Mucosa of descending colon (tissue), 3 donors: ENCODE measurements around the gene RCN1. TPM values are rescaled to one million over a fixed set of nuclear protein-coding genes. Genes with fewer than 3 reads are reported as not detected.

ENCODE experiments used
- ATAC-seq: fragments of 200-7000 bp; cut with Tn5 transposase; one replicate; pipeline ENCODE4 v1.9.1; 2020; ENCODE audit warnings: mild to moderate bottlenecking, moderate library complexity
- DNase-seq, 3 donors: peaks; one replicate each; pipeline ENCODE4 v3.0.0-alpha.2; 2020
- H3K36me3 ChIP-seq: fragments of 200-600 bp; one replicate; pipeline ENCODE4 v1.8.0; 2021; ENCODE audit warnings: low read depth, mild to moderate bottlenecking
- H3K4me1 ChIP-seq: fragments of 200-600 bp; one replicate; pipeline ENCODE4 v1.8.0; 2021; ENCODE audit warnings: low read depth, mild to moderate bottlenecking
- H3K4me3 ChIP-seq: fragments of 200-600 bp; one replicate; pipeline ENCODE4 v1.8.0; 2021; ENCODE audit warnings: mild to moderate bottlenecking
- H3K9me3 ChIP-seq: fragments of 200-600 bp; one replicate; pipeline ENCODE4 v1.8.0; 2021; ENCODE audit warnings: mild to moderate bottlenecking
- intact Hi-C, 2 donors: fragments of 100-400 bp; cut with DNase I in 1 of 2; cut with micrococcal nuclease in 1 of 2; formaldehyde crosslinking; loops; one replicate each; pipeline versions ENCODE4 v1.11.0 to v1.11.1; 2022; cut with DNase I, micrococcal nuclease
- total RNA-seq, 3 donors: library from RNA; stranded (reverse); fragmentation: NEBNext Ultra II Directional in 2 of 3; extraction: Animal tissue kit (Norgen Biotek cat#: 25700) in 2 of 3; gene quantifications; one replicate each; pipeline versions ENCODE4 v1.2.1 to v1.2.4, GENCODE V29; 2021 to 2023
- TF ChIP-seq, protein P1 (sequence below): fragments of 200-600 bp; IDR thresholded peaks from one replicate; pipeline ENCODE4 v1.8.0; 2022; ENCODE audit warnings: antibody characterized with exemption, mild to moderate bottlenecking
- donor health status: DM: no; HTN: no; CAD: no; lungs with moderate emphysema.
- donor health status: DM: no; HTN: no; CAD: no.
- donor health status: DM: no; HTN: yes; CAD: no.

The RCN1 gene
- total RNA-seq, 3 donors from 2014 or later = 34.2 to 46.4 (median 40.1) TPM

DNA sequence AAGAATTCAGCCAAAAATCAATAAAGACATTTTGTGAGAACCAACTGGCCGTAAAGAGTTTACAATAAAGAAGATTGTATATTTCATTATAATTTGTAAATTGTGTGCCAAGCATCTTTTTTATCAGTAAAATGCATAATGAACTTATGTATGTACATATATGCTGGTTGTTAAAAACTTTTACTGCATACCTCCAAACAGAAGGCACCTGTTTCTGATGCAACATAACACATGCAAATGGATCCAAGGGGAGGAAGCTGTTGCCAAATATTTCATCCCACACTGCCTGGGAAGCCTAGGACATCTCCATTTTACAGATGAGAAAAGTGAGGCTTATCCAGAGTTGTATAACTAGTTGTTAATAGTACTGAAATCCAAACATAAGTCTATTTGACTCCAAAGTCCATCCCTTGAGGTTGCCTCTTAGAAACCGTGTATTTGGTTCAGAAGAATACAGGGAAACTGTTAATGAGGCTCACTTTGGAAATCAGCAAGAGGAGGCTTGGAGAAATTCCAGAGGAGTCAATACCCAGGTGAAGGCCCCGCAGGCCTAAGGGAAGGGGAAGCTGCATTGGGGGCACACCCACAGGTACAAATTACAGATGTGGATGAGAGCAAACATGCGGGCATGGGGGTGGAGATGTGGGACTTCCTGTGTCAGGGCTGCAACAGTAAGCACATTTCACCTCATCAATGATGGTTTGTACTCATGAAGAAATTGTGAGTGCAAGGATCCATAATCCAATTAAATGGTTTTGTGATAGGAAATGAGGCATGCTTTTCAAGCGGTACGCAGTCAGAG is 51.1 kb downstream of the RCN1 start:
- intact Hi-C loops = no loop called here
- peak in 1 of 3 donors; percentile 8 for DNase-seq

DNA sequence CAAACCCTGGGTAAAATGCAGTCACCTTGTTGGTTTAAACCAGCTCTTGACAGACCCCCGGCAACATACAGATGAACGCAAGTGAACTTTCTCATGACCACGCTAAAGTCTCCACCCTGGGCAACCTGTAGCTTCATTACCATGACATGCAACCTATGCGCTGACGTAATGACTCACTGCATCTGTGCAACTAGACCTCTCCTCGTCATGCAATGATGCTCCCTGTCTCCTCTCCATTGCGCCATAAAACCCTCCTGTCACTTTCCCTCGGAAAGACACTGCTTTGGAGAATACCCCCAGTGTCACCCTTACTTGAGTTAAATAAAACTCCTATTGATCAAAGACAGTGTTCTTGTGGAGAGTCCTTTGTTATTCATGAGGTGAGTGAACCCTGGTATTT is 52.5 kb downstream of the RCN1 start:
- DNase-seq (no peak), ATAC-seq (no peak)
- peaks cover 3% of the 10 kb centered on the region for H3K4me1 ChIP-seq
- no peaks in the 10 kb centered on the region for H3K9me3 ChIP-seq
- TF ChIP-seq, protein P1, sequence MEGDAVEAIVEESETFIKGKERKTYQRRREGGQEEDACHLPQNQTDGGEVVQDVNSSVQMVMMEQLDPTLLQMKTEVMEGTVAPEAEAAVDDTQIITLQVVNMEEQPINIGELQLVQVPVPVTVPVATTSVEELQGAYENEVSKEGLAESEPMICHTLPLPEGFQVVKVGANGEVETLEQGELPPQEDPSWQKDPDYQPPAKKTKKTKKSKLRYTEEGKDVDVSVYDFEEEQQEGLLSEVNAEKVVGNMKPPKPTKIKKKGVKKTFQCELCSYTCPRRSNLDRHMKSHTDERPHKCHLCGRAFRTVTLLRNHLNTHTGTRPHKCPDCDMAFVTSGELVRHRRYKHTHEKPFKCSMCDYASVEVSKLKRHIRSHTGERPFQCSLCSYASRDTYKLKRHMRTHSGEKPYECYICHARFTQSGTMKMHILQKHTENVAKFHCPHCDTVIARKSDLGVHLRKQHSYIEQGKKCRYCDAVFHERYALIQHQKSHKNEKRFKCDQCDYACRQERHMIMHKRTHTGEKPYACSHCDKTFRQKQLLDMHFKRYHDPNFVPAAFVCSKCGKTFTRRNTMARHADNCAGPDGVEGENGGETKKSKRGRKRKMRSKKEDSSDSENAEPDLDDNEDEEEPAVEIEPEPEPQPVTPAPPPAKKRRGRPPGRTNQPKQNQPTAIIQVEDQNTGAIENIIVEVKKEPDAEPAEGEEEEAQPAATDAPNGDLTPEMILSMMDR = no peak
- no peak overlapping the region for H3K4me3 ChIP-seq
- intact Hi-C loops = no loop called here
- H3K36me3 ChIP-seq = no peaks in the 10 kb centered on the region

More for the DNA sequence above, 51.1 kb downstream of the RCN1 start:
- Histone ChIP-seq H3K36me3 (no peaks in the 10 kb centered on the region), H3K9me3 (no peaks in the 10 kb centered on the region), H3K4me1 (peaks cover 3% of the 10 kb centered on the region), H3K4me3 (no peak overlapping the region)
- TF ChIP-seq, protein P1 = no peak
- peak; percentile 59 for ATAC-seq

DNA sequence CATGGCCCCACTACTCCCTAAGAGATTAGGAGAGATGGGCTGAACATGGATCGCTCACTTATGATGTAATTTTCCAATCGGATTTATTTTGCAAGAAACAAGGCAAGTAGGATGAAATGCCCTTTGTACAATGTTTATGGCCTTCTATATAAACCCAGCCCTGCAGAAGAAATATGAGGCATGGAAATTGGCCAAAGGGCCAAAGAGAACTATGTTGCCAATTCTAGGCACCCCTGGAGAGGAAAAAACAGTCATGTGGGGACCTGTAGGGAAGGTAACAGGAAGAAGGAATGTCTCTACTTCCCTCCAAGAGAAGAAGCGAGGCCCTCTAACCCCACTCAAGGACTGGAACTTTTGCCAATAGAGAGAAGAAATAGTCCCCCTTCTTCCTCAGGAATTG is 54.4 kb downstream of the RCN1 start:
- TF ChIP-seq, protein P1 = no peak
- intact Hi-C loops = no loop called here

DNA sequence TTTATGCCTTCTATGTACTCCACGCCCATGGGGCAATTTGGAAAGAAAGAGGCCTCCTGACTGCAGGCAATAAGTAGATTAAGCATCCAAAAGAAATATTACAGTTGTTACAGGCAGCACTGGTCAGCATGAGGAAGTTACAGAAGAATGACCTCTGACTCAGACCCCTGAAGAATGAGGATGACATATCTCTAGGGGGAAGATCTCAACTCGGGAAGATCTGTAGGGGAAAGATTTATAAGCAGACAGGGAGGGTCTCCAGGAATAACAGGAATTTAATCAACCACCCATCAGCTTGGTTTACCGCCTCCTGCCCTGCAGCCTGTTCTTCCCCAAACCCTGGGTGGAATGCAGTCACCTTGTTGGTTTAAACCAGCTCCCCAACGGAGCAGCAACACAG is 58.0 kb downstream of the RCN1 start:
- intact Hi-C loops = no loop called here
- H3K36me3 ChIP-seq = no peaks in the 10 kb centered on the region
- ATAC-seq (no peak), DNase-seq (no peak)
- TF ChIP-seq, protein P1 = no peak
- no peaks in the 10 kb centered on the region for H3K9me3 ChIP-seq
- H3K4me3 ChIP-seq = no peak overlapping the region
- peaks cover 3% of the 10 kb centered on the region for H3K4me1 ChIP-seq

More for the DNA sequence above, 54.4 kb downstream of the RCN1 start:
- ATAC-seq = peak; percentile 80
- no peak overlapping the region for H3K4me3 ChIP-seq
- H3K36me3 ChIP-seq = no peaks in the 10 kb centered on the region
- H3K9me3 ChIP-seq = no peaks in the 10 kb centered on the region
- peaks cover 3% of the 10 kb centered on the region for H3K4me1 ChIP-seq
- peak in 1 of 3 donors; percentile 44 for DNase-seq

DNA sequence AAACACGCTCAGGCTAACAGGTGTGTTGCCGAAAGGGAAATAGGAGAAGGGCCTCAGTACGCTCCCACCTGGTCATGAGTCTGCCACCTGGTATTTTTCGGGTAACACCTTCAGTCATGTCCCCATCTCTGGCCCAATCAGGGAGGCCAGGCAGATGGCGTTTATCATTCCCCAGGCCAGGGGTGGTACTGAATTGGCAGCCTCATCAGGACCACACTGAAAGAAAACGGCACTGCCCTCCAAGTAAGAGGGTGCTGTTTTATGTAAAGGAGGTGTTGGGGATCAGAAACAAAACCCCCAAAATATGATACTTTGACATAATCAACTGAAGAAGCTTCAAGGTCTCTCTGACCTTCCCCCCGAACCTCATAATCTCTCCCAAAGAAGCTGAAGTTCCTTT is 58.9 kb downstream of the RCN1 start:
- intact Hi-C loops = no loop called here

More for the DNA sequence above, 58.9 kb downstream of the RCN1 start:
- TF ChIP-seq, protein P1 = no peak
- ATAC-seq (no peak), DNase-seq (no peak)
- H3K36me3 ChIP-seq = no peaks in the 10 kb centered on the region
- H3K4me1 ChIP-seq = no peaks in the 10 kb centered on the region
- no peaks in the 10 kb centered on the region for H3K9me3 ChIP-seq
- H3K4me3 ChIP-seq = no peak overlapping the region
